GM12891 (cell line): ENCODE measurements around the gene FAM174A.
"Not testable (repeated sequence)": the region's sequence is repeated elsewhere in the genome, so short reads cannot be mapped to it uniquely, and the experiment has no call there.

Experiments used
- DNase-seq: peaks from one replicate; pipeline ENCODE4 v3.0.0; 2011; ENCODE audit warnings: low spot score; ENCODE audit not compliant: insufficient read length
- FAIRE-seq: peaks from 2 replicates; lab custom pipeline; 2011; peaks lifted over from hg19 to GRCh38; lab: Jason Lieb, UNC
- PAX5 ChIP-seq: IDR thresholded peaks from 2 replicates; pipeline ENCODE4 v1.6.1; 2011; ENCODE audit warnings: low read length, moderate library complexity, mild to moderate bottlenecking; ENCODE audit not compliant: insufficient read depth, severe bottlenecking
- POLR2A ChIP-seq: IDR thresholded peaks from 2 replicates; pipeline ENCODE4 v1.6.1; 2011; ENCODE audit warnings: low read depth, low read length, control low read depth
- POLR2AphosphoS5 ChIP-seq: IDR thresholded peaks from 2 replicates; pipeline ENCODE4 v1.6.1; 2011; ENCODE audit warnings: low read depth, low read length, control low read depth
- POU2F2 ChIP-seq: IDR thresholded peaks from 2 replicates; pipeline ENCODE4 v1.6.1; 2011; ENCODE audit warnings: low read depth, mild to moderate bottlenecking, control low read depth, low read length, moderate library complexity
- SPI1 ChIP-seq: IDR thresholded peaks from 2 replicates; pipeline ENCODE4 v1.6.1; 2011; ENCODE audit warnings: low read depth, low read length, control low read depth
- TAF1 ChIP-seq: IDR thresholded peaks from 2 replicates; pipeline ENCODE4 v1.6.1; 2011; ENCODE audit warnings: low read depth, low read length, control low read depth

FAM174A gene

GRCh38 chr5:100595812-100596173 lies 60.6 kb downstream of the FAM174A start:
- DNase-seq (no peak), FAIRE-seq (no peak)
- TF ChIP-seq SPI1: no peak
- TF ChIP-seq PAX5: no peak
- TF ChIP-seq POU2F2: no peak
- TF ChIP-seq POLR2A: no peak
- no peak for TF ChIP-seq POLR2AphosphoS5
- TF ChIP-seq TAF1: no peak

- no peak for TF ChIP-seq PAX5
- no peak for TF ChIP-seq POLR2AphosphoS5
- TF ChIP-seq SPI1: no peak
- TF ChIP-seq TAF1: no peak
- TF ChIP-seq POLR2A: no peak
- no peak for FAIRE-seq
- no peak for DNase-seq
These were observed 63.3 kb downstream of the FAM174A start for GRCh38 chr5:100598446-100598845.

- FAIRE-seq: no peak
- no peak for TF ChIP-seq POU2F2
- no peak for TF ChIP-seq SPI1
- no peak for TF ChIP-seq PAX5
- TF ChIP-seq POLR2A: no peak
- no peak for TF ChIP-seq TAF1
- TF ChIP-seq POLR2AphosphoS5: no peak
These were observed 65.3 kb downstream of the FAM174A start for GRCh38 chr5:100600298-100600994.

DNA sequence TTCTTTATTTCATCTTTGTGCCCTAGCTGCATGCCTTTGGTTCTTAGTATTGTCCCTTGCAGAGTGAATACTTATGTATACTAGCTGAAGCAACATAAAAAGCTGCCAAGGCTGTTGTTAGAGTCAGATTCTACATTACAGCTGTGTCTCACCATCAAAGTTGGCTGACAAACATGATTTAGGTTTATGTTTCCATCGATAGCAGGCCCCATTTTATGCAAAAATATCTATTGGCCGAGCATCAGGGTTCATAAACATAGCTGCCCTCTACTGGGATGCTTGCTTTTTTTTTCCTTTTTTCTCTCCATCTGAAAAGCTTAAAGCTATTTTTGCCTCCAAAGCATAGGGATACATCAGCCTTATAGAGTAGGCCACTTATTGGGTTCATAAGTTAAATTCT lies 68.0 kb downstream of the FAM174A start:
- no peak for DNase-seq
- TF ChIP-seq SPI1: no peak
- no peak for TF ChIP-seq POLR2A
- no peak for TF ChIP-seq TAF1
- TF ChIP-seq POLR2AphosphoS5: no peak
- TF ChIP-seq PAX5: no peak
- TF ChIP-seq POU2F2: no peak
- no peak for FAIRE-seq

More at GRCh38 chr5:100600298-100600994, 65.3 kb downstream of the FAM174A start:
- no peak for DNase-seq

- not testable (repeated sequence) for DNase-seq, FAIRE-seq
These were observed 68.8 kb downstream of the FAM174A start for GRCh38 chr5:100604021-100604420.

- TF ChIP-seq POLR2A (no peak), POU2F2 (no peak), SPI1 (no peak), POLR2AphosphoS5 (no peak), TAF1 (no peak), PAX5 (no peak)
- DNase-seq (no peak), FAIRE-seq (no peak)
These were observed 74.4 kb downstream of the FAM174A start for GRCh38 chr5:100609594-100609993.

DNA sequence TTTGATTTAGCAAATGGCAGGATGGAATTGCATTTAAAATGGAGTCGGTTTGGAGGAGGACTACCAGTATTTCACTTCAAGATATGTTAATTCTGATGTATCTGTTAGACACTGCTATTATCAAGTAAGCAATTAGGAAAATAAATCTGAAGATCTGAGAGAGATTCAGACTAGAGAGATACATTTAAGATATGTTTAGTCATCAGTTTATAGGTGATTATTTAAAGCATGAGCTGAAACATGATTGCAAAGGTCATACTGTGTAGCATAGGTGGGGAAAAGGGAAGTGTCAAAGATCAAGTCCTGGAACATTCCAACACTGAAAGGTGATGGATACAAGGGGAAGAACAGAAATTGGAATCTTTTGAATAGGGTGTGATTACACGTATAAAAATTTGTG lies 79.1 kb downstream of the FAM174A start:
- no peak for FAIRE-seq
- no peak for DNase-seq
- TF ChIP-seq POLR2A (no peak), PAX5 (no peak), POU2F2 (no peak), SPI1 (no peak), TAF1 (no peak), POLR2AphosphoS5 (no peak)

DNA sequence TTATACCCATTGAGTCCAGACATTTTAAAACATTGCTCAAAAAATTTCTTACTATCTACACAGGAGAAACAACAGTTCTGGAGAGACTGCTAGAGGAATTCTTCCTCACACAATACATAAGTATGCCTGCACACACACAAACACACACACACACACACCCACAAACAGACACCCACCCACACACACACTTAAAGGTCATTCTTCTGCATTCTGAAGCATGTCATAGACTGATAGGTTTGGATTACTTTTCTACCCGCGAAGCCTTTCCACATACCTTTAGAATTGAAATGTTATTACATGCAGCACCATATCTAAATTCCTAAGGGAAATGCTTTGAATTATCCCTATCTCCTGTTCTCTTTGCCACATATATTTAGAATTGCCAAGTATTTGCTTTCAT lies 80.2 kb downstream of the FAM174A start:
- DNase-seq (no peak), FAIRE-seq (no peak)
- TF ChIP-seq POLR2AphosphoS5 (no peak), SPI1 (no peak), TAF1 (no peak), POLR2A (no peak), PAX5 (no peak), POU2F2 (no peak)

DNA sequence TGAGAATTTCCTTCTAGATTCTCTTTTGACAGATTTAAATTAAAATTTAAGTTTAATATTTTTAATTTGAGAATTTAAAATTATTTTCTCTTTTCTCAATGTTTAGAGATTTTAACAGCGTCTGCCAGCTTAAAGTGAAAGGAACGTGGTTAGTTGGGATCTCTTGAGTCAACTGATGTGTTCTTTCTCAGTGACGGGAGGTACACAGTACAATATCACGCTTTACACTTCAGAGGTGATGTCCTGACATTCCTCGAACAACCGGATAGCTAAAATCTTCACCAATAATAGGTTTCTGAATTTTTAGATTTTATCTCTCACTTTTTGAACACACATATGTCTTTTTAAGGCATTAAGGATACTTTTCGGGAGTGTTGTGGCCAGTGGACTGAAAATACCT lies 81.1 kb downstream of the FAM174A start:
- no peak for FAIRE-seq
- TF ChIP-seq TAF1: no peak
- no peak for TF ChIP-seq POLR2A
- no peak for TF ChIP-seq SPI1
- TF ChIP-seq PAX5: no peak
- TF ChIP-seq POU2F2: no peak
- no peak for TF ChIP-seq POLR2AphosphoS5
- DNase-seq: no peak

GRCh38 chr5:100616981-100617380 lies 81.8 kb downstream of the FAM174A start:
- DNase-seq (no peak), FAIRE-seq (no peak)
- no peak for TF ChIP-seq POLR2A
- TF ChIP-seq POLR2AphosphoS5: no peak
- TF ChIP-seq POU2F2: no peak
